ENCODE results near the gene NEDD4L.
"Not testable (repeated sequence)": the region's sequence is repeated elsewhere in the genome, so short reads cannot be mapped to it uniquely, and the experiment has no call there.

Gene NEDD4L

GRCh38 chr18:58243401-58243800, 199.4 kb downstream of the NEDD4L start:
- DNase-seq: peak; percentile 24

- DNase-seq: peak; percentile 62
Measured at GRCh38 chr18:58247363-58247834, 203.4 kb downstream of the NEDD4L start.

- DNase-seq: no peak
Measured at GRCh38 chr18:58249712-58250111, 205.7 kb downstream of the NEDD4L start.

- DNase-seq: no peak
Measured at GRCh38 chr18:58251416-58251815, 207.4 kb downstream of the NEDD4L start.

- DNase-seq: no peak
Measured at GRCh38 chr18:58252166-58252565, 208.1 kb downstream of the NEDD4L start.

GRCh38 chr18:58253318-58253717, 209.3 kb downstream of the NEDD4L start:
- no peak for DNase-seq

GRCh38 chr18:58253871-58254270, 209.8 kb downstream of the NEDD4L start:
- DNase-seq: no peak

- DNase-seq: peak; percentile 76
Measured at GRCh38 chr18:58254873-58255511, 211.0 kb downstream of the NEDD4L start.

- no peak for DNase-seq
Measured at GRCh38 chr18:58255701-58256311, 211.8 kb downstream of the NEDD4L start.

- DNase-seq: no peak
Measured at GRCh38 chr18:58256316-58257080, 212.5 kb downstream of the NEDD4L start.

- no peak for DNase-seq
Measured at GRCh38 chr18:58257461-58257860, 213.4 kb downstream of the NEDD4L start.

GRCh38 chr18:58258692-58259342, 214.8 kb downstream of the NEDD4L start:
- no peak for DNase-seq

GRCh38 chr18:58263055-58263957, 219.3 kb downstream of the NEDD4L start:
- peak; percentile 73 for DNase-seq

- DNase-seq: no peak
Measured at GRCh38 chr18:58264075-58264474, 220.0 kb downstream of the NEDD4L start.

GRCh38 chr18:58264840-58265239, 220.8 kb downstream of the NEDD4L start:
- no peak for DNase-seq

- not testable (repeated sequence) for DNase-seq
Measured at GRCh38 chr18:58265489-58265888, 221.5 kb downstream of the NEDD4L start.

GRCh38 chr18:58266291-58266690, 222.3 kb downstream of the NEDD4L start:
- DNase-seq: no peak

- no peak for DNase-seq
Measured at GRCh38 chr18:58267493-58267892, 223.5 kb downstream of the NEDD4L start.

- peak; percentile 91 for DNase-seq
Measured at GRCh38 chr18:58268849-58269248, 224.8 kb downstream of the NEDD4L start.

GRCh38 chr18:58269931-58270330, 225.9 kb downstream of the NEDD4L start:
- no peak for DNase-seq

- DNase-seq: no peak
Measured at GRCh38 chr18:58270396-58270795, 226.4 kb downstream of the NEDD4L start.

- DNase-seq: no peak
Measured at GRCh38 chr18:58271770-58272169, 227.7 kb downstream of the NEDD4L start.

Data from islet precursor cell (in vitro differentiated cells).